HG02623 (cell line): Measurements from ENCODE around the gene GBA2.

Experiments
- ATAC-seq: cut with Tn5 transposase; IDR thresholded peaks from one replicate; pipeline ENCODE4 v1.9.1; 2021; ENCODE audit warnings: moderate library complexity; ENCODE audit not compliant: unreplicated experiment

The GBA2 gene

DNA sequence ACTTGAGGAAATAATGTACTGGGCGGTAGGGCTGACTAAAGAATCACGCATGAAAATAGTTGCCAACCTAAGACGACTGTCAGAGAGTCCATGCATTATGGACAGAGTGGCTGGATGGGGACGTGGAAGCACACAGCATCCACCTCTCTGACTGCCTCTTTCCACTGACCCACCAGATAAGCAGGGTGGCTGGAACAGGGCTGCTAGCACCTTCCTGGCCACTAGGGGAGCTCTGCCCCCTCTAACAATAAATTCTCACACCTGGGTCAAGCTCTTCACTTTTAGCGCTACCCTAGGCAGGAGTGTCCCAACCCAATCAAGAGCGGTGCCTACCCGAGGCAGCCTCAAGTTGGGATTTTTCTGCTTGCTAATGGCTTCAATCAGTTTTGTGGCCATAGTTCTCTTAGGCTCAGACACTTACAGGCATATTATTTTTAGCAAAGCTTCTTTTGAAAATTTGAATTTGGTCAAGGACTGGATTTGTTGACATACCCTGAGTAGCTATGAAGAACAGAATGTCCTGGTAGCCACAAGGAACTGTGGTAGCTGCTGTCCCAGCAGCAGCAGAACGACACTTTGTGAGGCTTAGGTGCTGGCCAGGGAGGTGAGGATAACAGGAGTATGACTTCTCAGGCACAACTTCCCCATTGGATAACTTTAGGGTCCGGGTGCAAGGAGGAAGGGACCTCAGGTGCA is 52.4 kb downstream of the GBA2 start:
- peak; percentile 75 for ATAC-seq

- ATAC-seq = no peak
These were observed 53.1 kb downstream of the GBA2 start for GRCh38 chr9:35695943-35696401.

- ATAC-seq = no peak
These were observed 57.2 kb downstream of the GBA2 start for GRCh38 chr9:35691757-35692301.

DNA sequence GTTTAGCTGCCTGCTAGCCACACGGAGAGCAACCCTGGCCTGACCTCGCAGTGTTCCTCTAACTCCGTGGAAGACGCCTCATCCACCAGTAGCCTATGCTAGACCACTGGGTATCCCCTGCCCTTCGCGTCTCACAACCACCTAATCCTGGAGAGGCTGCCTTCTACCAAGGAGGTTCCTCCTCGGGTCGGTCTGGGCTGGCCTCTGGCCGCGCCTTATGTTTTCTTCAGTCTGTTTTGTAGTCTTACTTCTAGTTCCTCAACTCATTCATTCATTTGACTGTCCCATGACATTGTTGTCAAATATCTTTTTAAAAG is 57.7 kb downstream of the GBA2 start:
- ATAC-seq = no peak

- ATAC-seq = no peak
These were observed 58.3 kb downstream of the GBA2 start for GRCh38 chr9:35690614-35691333.

DNA sequence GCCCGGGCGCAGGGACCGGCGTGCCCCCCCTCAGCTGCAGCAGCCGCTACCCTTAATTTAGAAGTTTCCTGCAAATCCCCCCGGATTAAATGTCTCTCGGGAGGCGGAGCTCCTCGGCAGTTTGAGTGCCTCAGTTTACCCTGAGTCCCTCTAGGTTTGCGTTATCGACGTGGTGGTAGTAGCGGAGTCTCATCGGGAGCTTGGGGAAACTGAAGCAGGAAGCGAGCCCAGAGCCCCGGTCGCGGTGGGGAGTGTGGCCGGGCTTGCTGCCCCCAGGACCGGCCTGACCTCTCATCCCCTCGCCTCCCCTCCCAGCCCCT is 58.8 kb downstream of the GBA2 start:
- ATAC-seq = no peak

DNA sequence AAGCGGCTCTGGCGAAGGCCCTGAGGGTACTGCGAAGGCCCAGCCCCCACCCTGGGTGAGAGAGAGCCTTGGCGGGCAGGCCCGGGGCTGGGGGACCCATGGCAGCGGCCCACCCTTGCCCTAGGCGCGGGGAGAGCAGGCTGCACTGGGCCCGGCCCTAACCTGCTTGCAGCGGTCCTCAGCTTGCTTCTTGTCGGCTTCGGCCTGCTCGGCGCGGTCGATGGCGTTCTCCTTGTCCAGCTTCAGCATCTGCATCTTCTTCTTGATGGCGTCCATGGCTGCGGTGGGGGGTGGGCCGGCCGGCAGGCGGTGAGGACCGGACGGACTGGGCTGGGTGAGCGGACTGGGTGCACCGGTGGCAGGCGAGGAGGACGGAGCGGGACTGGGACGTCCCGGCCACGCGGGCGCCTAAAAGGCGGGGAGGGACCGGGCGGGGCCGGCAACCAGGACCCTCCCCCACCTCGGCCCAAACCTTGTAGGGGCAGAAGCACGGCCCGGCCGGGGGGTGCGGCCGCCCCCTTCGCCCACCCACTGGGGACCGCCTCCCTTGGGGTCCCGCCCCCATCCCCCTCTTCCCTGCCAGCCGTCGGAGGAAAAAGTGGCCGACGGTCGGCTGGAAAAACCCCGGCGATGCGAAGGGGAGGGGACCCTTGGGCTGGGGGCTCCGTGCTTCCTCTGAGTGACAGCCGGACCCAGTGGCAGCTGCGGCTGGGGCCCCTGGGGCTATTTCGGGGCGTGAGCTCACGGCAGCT is 59.3 kb downstream of the GBA2 start, which contains the start of gene TPM2:
Gene TPM2, minus strand, starts transcription at position 384 of the 752 bp plus-strand sequence. Its CDS starts 108 bp downstream, at position 276.
- ATAC-seq = no peak

DNA sequence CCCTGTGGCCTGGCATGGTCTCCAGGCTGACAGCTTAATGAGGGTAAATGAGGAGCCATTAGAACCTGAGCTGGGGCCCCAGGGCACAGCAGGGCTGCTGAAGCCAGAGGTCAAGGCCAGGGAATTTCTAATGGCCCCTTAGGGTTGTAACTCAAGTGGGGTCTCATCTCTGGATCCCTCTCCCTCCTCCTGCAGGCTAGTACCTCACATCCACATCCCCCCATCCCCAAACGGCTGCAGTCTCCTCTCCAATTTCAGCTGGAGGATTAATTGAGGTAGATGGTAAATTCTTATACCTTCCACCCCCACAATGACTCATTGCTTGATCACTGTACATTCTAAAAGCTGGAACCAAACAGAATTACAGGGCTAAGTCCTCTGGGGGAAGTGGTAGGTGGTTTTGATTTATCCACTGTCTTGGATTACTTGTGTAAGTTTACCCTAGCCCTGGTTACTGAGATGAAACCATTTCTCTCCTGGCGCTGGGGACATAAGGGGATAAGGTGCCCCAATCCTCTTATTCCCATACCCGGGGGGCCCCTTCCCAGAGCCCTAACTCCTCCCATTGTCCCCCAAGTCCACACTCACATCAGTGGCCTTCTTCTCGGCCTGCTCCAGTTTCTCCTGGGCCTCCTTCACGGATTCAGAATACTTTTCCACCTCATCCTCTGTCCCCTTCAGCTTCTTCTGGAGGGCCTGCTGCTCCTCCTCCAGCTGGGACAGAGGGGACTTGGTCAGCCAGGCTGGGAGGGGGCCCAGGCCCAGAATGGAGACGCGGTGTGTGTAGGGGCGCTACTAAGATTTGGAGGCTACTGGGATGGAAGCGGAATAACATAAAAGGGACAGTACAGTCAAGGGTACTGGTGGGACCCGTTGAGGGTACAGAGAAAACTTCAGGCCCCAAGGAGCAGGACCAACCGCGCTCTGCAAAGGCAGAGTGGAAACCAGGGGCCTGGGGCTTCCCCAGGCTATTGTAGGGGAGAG is 60.2 kb downstream of the GBA2 start:
- no peak for ATAC-seq

DNA sequence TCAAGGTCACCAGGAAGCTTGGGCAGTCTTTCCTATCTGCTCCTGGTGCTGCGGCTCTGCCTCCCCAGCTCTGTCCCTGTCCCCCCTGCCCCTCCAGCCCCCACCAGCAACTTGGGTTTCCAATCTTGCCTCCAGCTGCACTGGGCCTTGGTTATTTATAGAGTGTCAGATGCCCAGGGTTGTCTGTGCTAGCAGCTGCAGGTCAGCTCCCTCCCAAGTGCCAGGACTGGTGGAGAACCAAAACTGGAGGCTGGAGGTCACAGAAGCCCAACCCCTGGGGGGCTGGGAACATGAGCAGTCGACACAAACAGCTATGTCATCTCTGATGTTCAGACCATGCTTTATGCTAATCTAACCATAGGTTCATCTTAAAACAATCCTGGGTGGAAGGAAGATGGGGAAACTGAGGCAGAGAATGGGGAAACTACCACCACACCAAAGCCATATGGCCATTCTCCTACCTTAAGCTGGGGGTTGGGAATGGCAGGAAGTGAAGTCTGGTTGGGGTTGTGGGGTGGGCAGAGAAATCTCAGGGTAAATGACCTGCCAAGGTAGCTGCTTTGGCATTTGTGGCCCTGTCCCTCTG is 61.0 kb downstream of the GBA2 start:
- ATAC-seq = no peak

- no peak for ATAC-seq
These were observed 61.7 kb downstream of the GBA2 start for GRCh38 chr9:35687306-35687705.
